NCI-H128 (cell line): ENCODE data around the gene LDLRAD3.
"Not testable (repeated sequence)": the region's sequence is repeated elsewhere in the genome, so short reads cannot be mapped to it uniquely, and the experiment has no call there.

Experiments
- DNase-seq: peaks from one replicate; lab custom pipeline; 2025; ENCODE audit not compliant: unreplicated experiment; lab: John Stamatoyannopoulos, UW

The LDLRAD3 gene

GRCh38 chr11:36044636-36045035 lies 100.8 kb downstream of the LDLRAD3 start:
- DNase-seq = no peak

- DNase-seq = not testable (repeated sequence)
Observed at GRCh38 chr11:36045945-36046344, 102.1 kb downstream of the LDLRAD3 start.

- DNase-seq = no peak
Observed at GRCh38 chr11:36046932-36047331, 103.1 kb downstream of the LDLRAD3 start.

- no peak for DNase-seq
Observed at GRCh38 chr11:36047344-36047743, 103.5 kb downstream of the LDLRAD3 start.

GRCh38 chr11:36048496-36049247 lies 104.8 kb downstream of the LDLRAD3 start:
- no peak for DNase-seq

- no peak for DNase-seq
Observed at GRCh38 chr11:36051235-36052144, 107.6 kb downstream of the LDLRAD3 start.

GRCh38 chr11:36053281-36053680 lies 109.4 kb downstream of the LDLRAD3 start:
- no peak for DNase-seq

- DNase-seq = no peak
Observed at GRCh38 chr11:36053862-36054261, 110.0 kb downstream of the LDLRAD3 start.

GRCh38 chr11:36054628-36055027 lies 110.8 kb downstream of the LDLRAD3 start:
- DNase-seq = no peak

- DNase-seq = no peak
Observed at GRCh38 chr11:36056160-36056751, 112.4 kb downstream of the LDLRAD3 start.

GRCh38 chr11:36057379-36058042 lies 113.6 kb downstream of the LDLRAD3 start:
- DNase-seq = no peak

GRCh38 chr11:36059660-36060059 lies 115.8 kb downstream of the LDLRAD3 start:
- no peak for DNase-seq

- DNase-seq = no peak
Observed at GRCh38 chr11:36060926-36061325, 117.1 kb downstream of the LDLRAD3 start.

GRCh38 chr11:36061471-36061870 lies 117.6 kb downstream of the LDLRAD3 start:
- no peak for DNase-seq

- no peak for DNase-seq
Observed at GRCh38 chr11:36062796-36063365, 119.0 kb downstream of the LDLRAD3 start.

- no peak for DNase-seq
Observed at GRCh38 chr11:36065436-36065835, 121.6 kb downstream of the LDLRAD3 start.

GRCh38 chr11:36066891-36067290 lies 123.0 kb downstream of the LDLRAD3 start:
- DNase-seq = no peak

- DNase-seq = no peak
Observed at GRCh38 chr11:36069576-36070212, 125.8 kb downstream of the LDLRAD3 start.

GRCh38 chr11:36070213-36070953 lies 126.5 kb downstream of the LDLRAD3 start:
- DNase-seq = no peak

- no peak for DNase-seq
Observed at GRCh38 chr11:36070954-36071330, 127.1 kb downstream of the LDLRAD3 start.
